ENCODE results near the gene ATXN7L3B. TPM values are rescaled to one million over a fixed set of nuclear protein-coding genes. Genes with fewer than 3 reads are reported as not detected.

Gene ATXN7L3B
- 17.1 and 17.8 TPM in 2 replicates for total RNA-seq

GRCh38 chr12:74537707-74538385, at the start of gene ATXN7L3B:
TSS of gene ATXN7L3B (plus strand) at chr12:74537835. CDS start at chr12:74538113, 278 bp downstream.

Data from bronchus fibroblast of lung (primary cell).